Right lobe of liver (tissue), 4 donors: ENCODE results near the gene ARHGEF12.

Experiments used
- POLR2A ChIP-seq: fragments of 450-650 bp; IDR thresholded peaks from one replicate; pipeline ENCODE4 v1.6.1; 2017; ENCODE audit warnings: antibody characterized with exemption, mild to moderate bottlenecking
- TF ChIP-seq, protein P1 (sequence below), 4 donors: fragments of 200-600 bp in 3 of 4; fragments of 450-650 bp in 1 of 4; IDR thresholded peaks; one replicate each; pipeline versions ENCODE4 v1.5.1 to v1.8.0; 2016 to 2022; ENCODE audit warnings: antibody characterized with exemption in 4 of 4, mild to moderate bottlenecking in 2 of 4
- donor health status: DM: no; HTN: no; CAD: no.
- donor health status: DM: no; HTN: no; CAD: no.
- donor health status: DM: no; HTN: yes; CAD: no.

DNA sequence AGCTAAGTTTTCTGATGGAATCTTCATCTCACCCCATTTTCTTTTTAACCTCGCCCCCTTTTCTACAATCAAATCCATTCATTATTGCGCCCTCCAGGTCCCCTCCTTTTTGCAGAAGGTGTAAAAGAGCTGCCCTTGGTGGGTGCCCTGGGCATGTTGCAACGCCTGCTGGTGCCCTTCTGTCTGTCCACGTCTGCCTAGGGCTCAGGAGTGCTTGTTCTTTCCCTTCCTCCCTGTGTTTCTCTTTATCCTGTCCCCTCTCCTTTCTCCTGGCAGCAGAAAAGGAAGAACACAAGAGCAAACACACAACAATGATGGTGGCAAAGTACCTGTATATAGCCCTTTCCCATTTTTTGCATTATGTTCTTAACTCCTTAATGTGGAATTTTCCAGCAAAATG, 17.3 kb upstream of the ARHGEF12 start:
- TF ChIP-seq POLR2A, result no peak
- TF ChIP-seq, protein P1, sequence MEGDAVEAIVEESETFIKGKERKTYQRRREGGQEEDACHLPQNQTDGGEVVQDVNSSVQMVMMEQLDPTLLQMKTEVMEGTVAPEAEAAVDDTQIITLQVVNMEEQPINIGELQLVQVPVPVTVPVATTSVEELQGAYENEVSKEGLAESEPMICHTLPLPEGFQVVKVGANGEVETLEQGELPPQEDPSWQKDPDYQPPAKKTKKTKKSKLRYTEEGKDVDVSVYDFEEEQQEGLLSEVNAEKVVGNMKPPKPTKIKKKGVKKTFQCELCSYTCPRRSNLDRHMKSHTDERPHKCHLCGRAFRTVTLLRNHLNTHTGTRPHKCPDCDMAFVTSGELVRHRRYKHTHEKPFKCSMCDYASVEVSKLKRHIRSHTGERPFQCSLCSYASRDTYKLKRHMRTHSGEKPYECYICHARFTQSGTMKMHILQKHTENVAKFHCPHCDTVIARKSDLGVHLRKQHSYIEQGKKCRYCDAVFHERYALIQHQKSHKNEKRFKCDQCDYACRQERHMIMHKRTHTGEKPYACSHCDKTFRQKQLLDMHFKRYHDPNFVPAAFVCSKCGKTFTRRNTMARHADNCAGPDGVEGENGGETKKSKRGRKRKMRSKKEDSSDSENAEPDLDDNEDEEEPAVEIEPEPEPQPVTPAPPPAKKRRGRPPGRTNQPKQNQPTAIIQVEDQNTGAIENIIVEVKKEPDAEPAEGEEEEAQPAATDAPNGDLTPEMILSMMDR (IDR thresholded peaks at IDR 0.05), result no peak
